ENCODE measurements around the gene PTP4A1. TPM values are rescaled to one million over a fixed set of nuclear protein-coding genes. Genes with fewer than 3 reads are reported as not detected.
A peak's percentile ranks its signal among the peaks of the same experiment; 100 is the strongest.

PTP4A1 gene
- total and polyA plus RNA-seq, 2 of the 13 experiments (the other 11 are each of a cell fraction or from before 2014, with no cell fraction given) = 141 to 376 TPM

DNA sequence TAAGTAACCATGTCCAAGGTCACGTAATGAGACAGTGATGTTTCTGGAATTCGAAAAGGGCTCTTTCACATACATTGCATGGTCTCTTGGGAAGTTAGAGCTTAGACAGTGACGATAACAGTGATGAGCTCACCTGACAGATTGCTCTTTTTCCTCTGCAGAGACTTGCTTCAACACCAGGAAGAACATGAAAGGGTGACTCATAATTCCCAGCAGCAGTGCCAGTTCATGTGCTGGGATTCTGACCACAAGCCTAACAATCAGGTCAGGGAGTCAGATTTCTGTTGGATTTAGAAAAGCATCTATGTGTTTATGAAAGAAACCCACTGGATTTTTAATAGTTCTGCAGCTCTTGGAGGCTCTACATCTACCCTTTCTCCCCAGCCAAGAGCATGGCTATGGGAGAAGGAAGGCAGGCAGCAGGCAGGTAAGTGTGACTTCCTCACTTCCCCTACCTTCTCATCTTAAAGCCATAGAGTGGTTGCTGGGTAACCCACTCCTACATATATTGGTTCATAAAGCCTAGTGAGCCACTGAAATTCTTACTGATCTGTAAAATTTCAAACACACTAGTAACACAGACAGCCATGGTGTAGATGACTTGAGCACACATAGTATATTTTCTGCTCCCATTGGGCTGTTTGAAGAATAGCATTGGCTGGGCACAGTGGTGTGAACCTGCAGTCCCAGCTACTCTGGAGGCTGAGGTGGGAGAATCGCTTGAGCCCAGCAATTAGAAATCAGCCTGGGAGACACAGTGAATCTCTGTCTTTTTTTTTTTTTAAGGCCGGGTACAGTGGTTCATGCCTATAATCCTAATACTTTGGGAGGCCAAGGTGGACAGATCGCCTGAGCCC, 44.4 kb upstream of the PTP4A1 start (continued):
- TF ChIP-seq, protein P1, sequence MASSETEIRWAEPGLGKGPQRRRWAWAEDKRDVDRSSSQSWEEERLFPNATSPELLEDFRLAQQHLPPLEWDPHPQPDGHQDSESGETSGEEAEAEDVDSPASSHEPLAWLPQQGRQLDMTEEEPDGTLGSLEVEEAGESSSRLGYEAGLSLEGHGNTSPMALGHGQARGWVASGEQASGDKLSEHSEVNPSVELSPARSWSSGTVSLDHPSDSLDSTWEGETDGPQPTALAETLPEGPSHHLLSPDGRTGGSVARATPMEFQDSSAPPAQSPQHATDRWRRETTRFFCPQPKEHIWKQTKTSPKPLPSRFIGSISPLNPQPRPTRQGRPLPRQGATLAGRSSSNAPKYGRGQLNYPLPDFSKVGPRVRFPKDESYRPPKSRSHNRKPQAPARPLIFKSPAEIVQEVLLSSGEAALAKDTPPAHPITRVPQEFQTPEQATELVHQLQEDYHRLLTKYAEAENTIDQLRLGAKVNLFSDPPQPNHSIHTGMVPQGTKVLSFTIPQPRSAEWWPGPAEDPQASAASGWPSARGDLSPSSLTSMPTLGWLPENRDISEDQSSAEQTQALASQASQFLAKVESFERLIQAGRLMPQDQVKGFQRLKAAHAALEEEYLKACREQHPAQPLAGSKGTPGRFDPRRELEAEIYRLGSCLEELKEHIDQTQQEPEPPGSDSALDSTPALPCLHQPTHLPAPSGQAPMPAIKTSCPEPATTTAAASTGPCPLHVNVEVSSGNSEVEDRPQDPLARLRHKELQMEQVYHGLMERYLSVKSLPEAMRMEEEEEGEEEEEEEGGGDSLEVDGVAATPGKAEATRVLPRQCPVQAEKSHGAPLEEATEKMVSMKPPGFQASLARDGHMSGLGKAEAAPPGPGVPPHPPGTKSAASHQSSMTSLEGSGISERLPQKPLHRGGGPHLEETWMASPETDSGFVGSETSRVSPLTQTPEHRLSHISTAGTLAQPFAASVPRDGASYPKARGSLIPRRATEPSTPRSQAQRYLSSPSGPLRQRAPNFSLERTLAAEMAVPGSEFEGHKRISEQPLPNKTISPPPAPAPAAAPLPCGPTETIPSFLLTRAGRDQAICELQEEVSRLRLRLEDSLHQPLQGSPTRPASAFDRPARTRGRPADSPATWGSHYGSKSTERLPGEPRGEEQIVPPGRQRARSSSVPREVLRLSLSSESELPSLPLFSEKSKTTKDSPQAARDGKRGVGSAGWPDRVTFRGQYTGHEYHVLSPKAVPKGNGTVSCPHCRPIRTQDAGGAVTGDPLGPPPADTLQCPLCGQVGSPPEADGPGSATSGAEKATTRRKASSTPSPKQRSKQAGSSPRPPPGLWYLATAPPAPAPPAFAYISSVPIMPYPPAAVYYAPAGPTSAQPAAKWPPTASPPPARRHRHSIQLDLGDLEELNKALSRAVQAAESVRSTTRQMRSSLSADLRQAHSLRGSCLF (CRISPR knock-in tag; IDR thresholded peaks at IDR 0.05; ENCODE audit: borderline replicate concordance) = no peak
- TF ChIP-seq, protein P2, sequence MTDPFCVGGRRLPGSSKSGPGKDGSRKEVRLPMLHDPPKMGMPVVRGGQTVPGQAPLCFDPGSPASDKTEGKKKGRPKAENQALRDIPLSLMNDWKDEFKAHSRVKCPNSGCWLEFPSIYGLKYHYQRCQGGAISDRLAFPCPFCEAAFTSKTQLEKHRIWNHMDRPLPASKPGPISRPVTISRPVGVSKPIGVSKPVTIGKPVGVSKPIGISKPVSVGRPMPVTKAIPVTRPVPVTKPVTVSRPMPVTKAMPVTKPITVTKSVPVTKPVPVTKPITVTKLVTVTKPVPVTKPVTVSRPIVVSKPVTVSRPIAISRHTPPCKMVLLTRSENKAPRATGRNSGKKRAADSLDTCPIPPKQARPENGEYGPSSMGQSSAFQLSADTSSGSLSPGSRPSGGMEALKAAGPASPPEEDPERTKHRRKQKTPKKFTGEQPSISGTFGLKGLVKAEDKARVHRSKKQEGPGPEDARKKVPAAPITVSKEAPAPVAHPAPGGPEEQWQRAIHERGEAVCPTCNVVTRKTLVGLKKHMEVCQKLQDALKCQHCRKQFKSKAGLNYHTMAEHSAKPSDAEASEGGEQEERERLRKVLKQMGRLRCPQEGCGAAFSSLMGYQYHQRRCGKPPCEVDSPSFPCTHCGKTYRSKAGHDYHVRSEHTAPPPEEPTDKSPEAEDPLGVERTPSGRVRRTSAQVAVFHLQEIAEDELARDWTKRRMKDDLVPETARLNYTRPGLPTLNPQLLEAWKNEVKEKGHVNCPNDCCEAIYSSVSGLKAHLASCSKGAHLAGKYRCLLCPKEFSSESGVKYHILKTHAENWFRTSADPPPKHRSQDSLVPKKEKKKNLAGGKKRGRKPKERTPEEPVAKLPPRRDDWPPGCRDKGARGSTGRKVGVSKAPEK (CRISPR knock-in tag; IDR thresholded peaks at IDR 0.05; ENCODE audit: borderline replicate concordance) = no peak
- TF ChIP-seq HIVEP1 (CRISPR knock-in tag; IDR thresholded peaks at IDR 0.05) = no peak
- TF ChIP-seq NR2F2 (IDR thresholded peaks at IDR 0.05; ENCODE audit: borderline replicate concordance, low read depth) = peak; percentile 59; the same call in 1 of the 2 replicates
- TF ChIP-seq, protein P3, sequence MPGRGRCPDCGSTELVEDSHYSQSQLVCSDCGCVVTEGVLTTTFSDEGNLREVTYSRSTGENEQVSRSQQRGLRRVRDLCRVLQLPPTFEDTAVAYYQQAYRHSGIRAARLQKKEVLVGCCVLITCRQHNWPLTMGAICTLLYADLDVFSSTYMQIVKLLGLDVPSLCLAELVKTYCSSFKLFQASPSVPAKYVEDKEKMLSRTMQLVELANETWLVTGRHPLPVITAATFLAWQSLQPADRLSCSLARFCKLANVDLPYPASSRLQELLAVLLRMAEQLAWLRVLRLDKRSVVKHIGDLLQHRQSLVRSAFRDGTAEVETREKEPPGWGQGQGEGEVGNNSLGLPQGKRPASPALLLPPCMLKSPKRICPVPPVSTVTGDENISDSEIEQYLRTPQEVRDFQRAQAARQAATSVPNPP (CRISPR knock-in tag; IDR thresholded peaks at IDR 0.05) = no peak
- peak; percentile 63; the same call in 1 of the 2 replicates for TF ChIP-seq ZFP37 (CRISPR knock-in tag; IDR thresholded peaks at IDR 0.05; ENCODE audit: borderline replicate concordance)
- peak; percentile 35; the same call in 1 of the 2 replicates for TF ChIP-seq KDM5A (IDR thresholded peaks at IDR 0.05; ENCODE audit: borderline replicate concordance, low read length)
- TF ChIP-seq NFKBIZ (CRISPR knock-in tag; IDR thresholded peaks at IDR 0.05) = peak; percentile 98
- TF ChIP-seq, protein P4, sequence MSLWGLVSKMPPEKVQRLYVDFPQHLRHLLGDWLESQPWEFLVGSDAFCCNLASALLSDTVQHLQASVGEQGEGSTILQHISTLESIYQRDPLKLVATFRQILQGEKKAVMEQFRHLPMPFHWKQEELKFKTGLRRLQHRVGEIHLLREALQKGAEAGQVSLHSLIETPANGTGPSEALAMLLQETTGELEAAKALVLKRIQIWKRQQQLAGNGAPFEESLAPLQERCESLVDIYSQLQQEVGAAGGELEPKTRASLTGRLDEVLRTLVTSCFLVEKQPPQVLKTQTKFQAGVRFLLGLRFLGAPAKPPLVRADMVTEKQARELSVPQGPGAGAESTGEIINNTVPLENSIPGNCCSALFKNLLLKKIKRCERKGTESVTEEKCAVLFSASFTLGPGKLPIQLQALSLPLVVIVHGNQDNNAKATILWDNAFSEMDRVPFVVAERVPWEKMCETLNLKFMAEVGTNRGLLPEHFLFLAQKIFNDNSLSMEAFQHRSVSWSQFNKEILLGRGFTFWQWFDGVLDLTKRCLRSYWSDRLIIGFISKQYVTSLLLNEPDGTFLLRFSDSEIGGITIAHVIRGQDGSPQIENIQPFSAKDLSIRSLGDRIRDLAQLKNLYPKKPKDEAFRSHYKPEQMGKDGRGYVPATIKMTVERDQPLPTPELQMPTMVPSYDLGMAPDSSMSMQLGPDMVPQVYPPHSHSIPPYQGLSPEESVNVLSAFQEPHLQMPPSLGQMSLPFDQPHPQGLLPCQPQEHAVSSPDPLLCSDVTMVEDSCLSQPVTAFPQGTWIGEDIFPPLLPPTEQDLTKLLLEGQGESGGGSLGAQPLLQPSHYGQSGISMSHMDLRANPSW (CRISPR knock-in tag; IDR thresholded peaks at IDR 0.05; ENCODE audit: borderline replicate concordance) = no peak
- peak; percentile 58 for TF ChIP-seq TBL1XR1 (IDR thresholded peaks at IDR 0.05; ENCODE audit: borderline replicate concordance, low read length, partially characterized antibody)
- TF ChIP-seq ETV5 (CRISPR knock-in tag; IDR thresholded peaks at IDR 0.05; ENCODE audit: borderline replicate concordance) = peak; percentile 88
- TF ChIP-seq ZNF775 (CRISPR knock-in tag; IDR thresholded peaks at IDR 0.05; ENCODE audit: borderline replicate concordance) = no peak
- TF ChIP-seq, protein P5, sequence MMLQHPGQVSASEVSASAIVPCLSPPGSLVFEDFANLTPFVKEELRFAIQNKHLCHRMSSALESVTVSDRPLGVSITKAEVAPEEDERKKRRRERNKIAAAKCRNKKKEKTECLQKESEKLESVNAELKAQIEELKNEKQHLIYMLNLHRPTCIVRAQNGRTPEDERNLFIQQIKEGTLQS (CRISPR knock-in tag; IDR thresholded peaks at IDR 0.05) = peak; percentile 98
- TF ChIP-seq ZNF335 (CRISPR knock-in tag; IDR thresholded peaks at IDR 0.05) = 0 out of 2 replicates have a peak, but pooled peaks have one; percentile 61
- 0 out of 2 replicates have a peak, but pooled peaks have one; percentile 51 for TF ChIP-seq HOXA5 (CRISPR knock-in tag; IDR thresholded peaks at IDR 0.05)
